Nephron (organoid): ENCODE measurements around the gene MAP3K5.
A peak's percentile ranks its signal among the peaks of the same experiment; 100 is the strongest.

Source experiments
- H3K27ac Mint-ChIP-seq, 3 experiments: 2 replicates each; pipeline ENCODE4 v1.8.0; 2020; ENCODE audit warnings: mixed read lengths in 3 of 3, mild to moderate bottlenecking in 2 of 3, moderate library complexity in 1 of 3
- H3K27me3 Mint-ChIP-seq: 2 replicates; pipeline ENCODE4 v1.8.0; 2021; ENCODE audit warnings: low read depth, mild to moderate bottlenecking, moderate library complexity, mixed read lengths
- H3K36me3 Mint-ChIP-seq: 2 replicates; pipeline ENCODE4 v1.8.0; 2020; ENCODE audit warnings: low read depth, mixed read lengths
- H3K4me1 Mint-ChIP-seq: 2 replicates; pipeline ENCODE4 v1.8.0; 2020; ENCODE audit warnings: mixed read lengths
- H3K4me3 Mint-ChIP-seq, 3 experiments: 2 replicates each; pipeline ENCODE4 v1.8.0; 2020; ENCODE audit warnings: mild to moderate bottlenecking in 3 of 3, mixed read lengths in 3 of 3, moderate library complexity in 2 of 3
- H3K9me3 Mint-ChIP-seq: 2 replicates; pipeline ENCODE4 v1.8.0; 2020; ENCODE audit warnings: mixed read lengths
- TF ChIP-seq, protein P1 (sequence below), 3 experiments: fragments of 200-600 bp; sonication (generic); IDR thresholded peaks; one replicate each; pipeline ENCODE4 v1.5.0; 2021; ENCODE audit warnings: antibody characterized with exemption in 3 of 3; ENCODE audit not compliant: unreplicated experiment in 3 of 3

Gene MAP3K5

DNA sequence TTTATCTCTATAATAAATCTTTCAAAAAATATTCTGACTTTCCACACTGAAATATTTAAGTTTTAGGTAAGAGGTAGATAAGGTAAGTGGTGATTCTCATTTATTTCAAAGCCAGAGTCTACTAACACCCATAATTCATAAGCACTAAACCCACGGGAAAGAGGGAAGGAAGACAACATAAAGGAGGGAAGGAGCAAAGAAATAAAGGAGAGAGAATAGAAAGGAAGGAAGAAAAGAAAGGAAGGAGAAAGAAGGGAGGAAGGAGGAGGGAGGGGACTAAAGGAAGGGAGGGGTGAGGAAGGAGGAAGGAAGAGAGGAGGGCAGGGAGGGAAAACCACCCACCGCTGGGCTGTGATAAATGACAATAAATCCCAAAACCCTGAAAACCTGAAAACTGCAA, 25.2 kb downstream of the MAP3K5 start:
- Mint-ChIP-seq H3K4me3 (no peak overlapping the region), H3K9me3 (no peaks in the 10 kb centered on the region), H3K4me1 (peaks cover 4% of the 10 kb centered on the region), H3K27me3 (no peaks in the 10 kb centered on the region), H3K36me3 (no peaks in the 10 kb centered on the region), H3K27ac (peak overlapping the region in 1 of 3 experiments; percentile 6)
- TF ChIP-seq, protein P1, sequence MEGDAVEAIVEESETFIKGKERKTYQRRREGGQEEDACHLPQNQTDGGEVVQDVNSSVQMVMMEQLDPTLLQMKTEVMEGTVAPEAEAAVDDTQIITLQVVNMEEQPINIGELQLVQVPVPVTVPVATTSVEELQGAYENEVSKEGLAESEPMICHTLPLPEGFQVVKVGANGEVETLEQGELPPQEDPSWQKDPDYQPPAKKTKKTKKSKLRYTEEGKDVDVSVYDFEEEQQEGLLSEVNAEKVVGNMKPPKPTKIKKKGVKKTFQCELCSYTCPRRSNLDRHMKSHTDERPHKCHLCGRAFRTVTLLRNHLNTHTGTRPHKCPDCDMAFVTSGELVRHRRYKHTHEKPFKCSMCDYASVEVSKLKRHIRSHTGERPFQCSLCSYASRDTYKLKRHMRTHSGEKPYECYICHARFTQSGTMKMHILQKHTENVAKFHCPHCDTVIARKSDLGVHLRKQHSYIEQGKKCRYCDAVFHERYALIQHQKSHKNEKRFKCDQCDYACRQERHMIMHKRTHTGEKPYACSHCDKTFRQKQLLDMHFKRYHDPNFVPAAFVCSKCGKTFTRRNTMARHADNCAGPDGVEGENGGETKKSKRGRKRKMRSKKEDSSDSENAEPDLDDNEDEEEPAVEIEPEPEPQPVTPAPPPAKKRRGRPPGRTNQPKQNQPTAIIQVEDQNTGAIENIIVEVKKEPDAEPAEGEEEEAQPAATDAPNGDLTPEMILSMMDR (IDR thresholded peaks at IDR 0.05; ENCODE audit: unreplicated experiment in 3 of 3), result no peak

DNA sequence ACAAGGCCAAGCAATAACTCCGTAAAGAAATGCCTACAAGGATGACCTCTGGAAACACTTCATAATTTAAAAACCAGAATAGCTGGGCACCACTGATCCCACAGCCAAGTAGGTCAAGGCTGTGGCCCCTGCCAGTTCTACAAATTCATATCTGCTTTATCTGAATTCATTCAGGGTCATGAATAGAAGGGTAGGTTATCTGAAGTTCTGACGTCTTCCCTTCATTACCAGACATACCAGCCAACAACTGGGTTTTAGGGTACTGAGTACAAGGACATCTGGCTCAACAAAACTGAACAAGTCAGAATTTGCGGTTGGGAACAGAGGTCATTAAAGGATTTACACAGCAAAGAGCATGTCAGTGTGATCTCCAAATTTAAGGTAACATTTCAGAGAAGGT, 26.0 kb downstream of the MAP3K5 start:
- Mint-ChIP-seq H3K27ac (no peak overlapping the region), H3K36me3 (no peaks in the 10 kb centered on the region), H3K9me3 (no peaks in the 10 kb centered on the region), H3K4me1 (peaks cover 12% of the 10 kb centered on the region), H3K27me3 (no peaks in the 10 kb centered on the region), H3K4me3 (no peak overlapping the region)
- TF ChIP-seq, protein P1 (IDR thresholded peaks at IDR 0.05; ENCODE audit: unreplicated experiment in 3 of 3), result no peak

DNA sequence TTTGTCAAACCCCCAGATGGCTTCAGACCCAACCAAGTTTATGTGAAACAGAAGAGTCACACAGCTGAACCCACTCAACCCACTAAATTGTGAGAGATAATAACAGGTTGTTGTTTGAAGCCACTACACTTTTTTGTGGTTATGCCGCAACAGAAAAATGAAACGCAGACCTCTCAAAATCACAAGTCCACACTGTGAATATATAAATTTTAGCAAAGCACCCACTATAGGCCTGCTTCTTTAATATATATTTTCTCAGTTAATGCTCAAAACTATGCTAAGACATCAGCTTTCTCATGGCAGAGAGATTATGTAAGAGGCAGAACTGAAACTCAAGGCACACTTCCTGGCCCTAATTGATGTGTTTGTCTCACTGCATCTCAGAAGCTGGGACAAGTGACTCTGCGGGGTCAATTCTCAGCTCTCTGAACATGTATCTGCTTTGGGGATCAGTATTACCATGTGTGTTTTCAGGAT, 27.7 kb downstream of the MAP3K5 start:
- TF ChIP-seq, protein P1 (IDR thresholded peaks at IDR 0.05; ENCODE audit: unreplicated experiment in 3 of 3), result no peak
- H3K4me3 Mint-ChIP-seq, result no peak overlapping the region
- no peaks in the 10 kb centered on the region for H3K9me3 Mint-ChIP-seq
- peaks cover 18% of the 10 kb centered on the region for H3K4me1 Mint-ChIP-seq
- H3K36me3 Mint-ChIP-seq, result no peaks in the 10 kb centered on the region
- H3K27me3 Mint-ChIP-seq, result no peaks in the 10 kb centered on the region
- H3K27ac Mint-ChIP-seq, result peak overlapping the region in 1 of 3 experiments; percentile 21

DNA sequence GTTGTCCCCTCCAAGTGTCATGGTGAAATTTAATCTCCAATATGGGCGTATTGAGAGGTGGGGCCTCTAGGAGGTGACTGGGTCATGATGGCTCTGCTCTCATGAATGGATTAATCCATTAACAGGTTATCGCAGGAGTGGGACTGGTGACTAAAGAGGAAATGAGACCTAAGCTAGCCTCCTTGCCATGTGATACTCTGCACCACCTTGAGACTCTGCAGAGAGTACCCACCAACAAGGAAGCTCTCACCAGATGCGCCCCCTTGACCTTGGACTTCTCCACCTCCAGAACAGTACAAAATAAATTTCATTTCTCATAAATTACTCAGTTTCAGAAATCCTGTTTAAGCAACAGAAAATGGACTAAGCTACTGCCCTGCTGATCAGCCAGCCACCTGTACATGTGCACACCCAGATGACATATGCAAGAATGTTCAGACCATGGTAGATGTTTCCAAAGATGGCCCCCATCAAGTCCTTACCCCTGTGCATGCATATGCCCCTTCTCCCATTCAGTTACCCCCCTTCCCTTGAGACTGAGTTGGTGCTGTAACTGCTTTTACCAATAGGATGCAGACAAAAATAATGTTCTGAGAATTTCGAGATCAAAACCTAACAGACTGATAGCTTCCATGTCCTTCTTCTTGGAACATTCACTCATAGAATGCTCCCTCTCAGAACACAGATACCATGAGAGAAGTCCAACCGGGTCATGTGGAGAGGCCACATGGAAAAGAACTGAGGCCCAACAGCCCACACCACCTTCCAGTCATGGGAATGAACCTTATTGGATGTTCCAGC, 28.4 kb downstream of the MAP3K5 start:
- TF ChIP-seq, protein P1 (IDR thresholded peaks at IDR 0.05; ENCODE audit: unreplicated experiment in 3 of 3), result no peak
- H3K4me3 Mint-ChIP-seq, result no peak overlapping the region
- H3K36me3 Mint-ChIP-seq, result no peaks in the 10 kb centered on the region
- H3K4me1 Mint-ChIP-seq, result peaks cover 18% of the 10 kb centered on the region
- no peaks in the 10 kb centered on the region for H3K27me3 Mint-ChIP-seq
- no peak overlapping the region for H3K27ac Mint-ChIP-seq
- H3K9me3 Mint-ChIP-seq, result no peaks in the 10 kb centered on the region

DNA sequence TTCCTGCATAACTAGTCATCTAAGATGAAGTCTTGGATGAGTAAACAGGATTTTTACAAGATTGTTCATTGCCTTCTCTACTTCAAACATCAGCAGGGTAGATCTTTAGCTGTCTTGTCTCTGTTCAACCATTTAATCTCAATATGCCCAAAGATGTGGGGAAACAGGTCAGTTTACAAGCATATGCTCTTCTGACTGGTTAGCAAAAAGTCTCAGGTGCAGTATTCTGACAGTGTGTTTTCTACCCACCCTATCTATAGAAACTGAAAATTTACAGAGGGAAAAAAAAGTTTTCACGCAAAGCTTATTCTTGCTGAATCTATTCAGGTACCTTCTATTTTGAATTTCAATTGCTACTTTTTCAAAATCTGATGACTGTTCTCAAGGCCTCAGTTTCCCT, 29.0 kb downstream of the MAP3K5 start:
- peak overlapping the region in 2 of 3 experiments; percentile 21 to 94 for H3K27ac Mint-ChIP-seq
- no peak overlapping the region for H3K4me3 Mint-ChIP-seq

More for the DNA sequence above, 29.0 kb downstream of the MAP3K5 start:
- TF ChIP-seq, protein P1 (IDR thresholded peaks at IDR 0.05; ENCODE audit: unreplicated experiment in 3 of 3), result no peak
- Mint-ChIP-seq H3K4me1 (peaks cover 18% of the 10 kb centered on the region), H3K36me3 (no peaks in the 10 kb centered on the region), H3K9me3 (no peaks in the 10 kb centered on the region), H3K27me3 (no peaks in the 10 kb centered on the region)
